Kasumi-1 (cell line): ENCODE data around the gene ADAM8.
"Not testable (repeated sequence)": the region's sequence is repeated elsewhere in the genome, so short reads cannot be mapped to it uniquely, and the experiment has no call there.

Source experiments
- DNase-seq, 2 experiments: peaks; one replicate each; lab custom pipeline; 2025; lab: John Stamatoyannopoulos, UW

The ADAM8 gene

DNA sequence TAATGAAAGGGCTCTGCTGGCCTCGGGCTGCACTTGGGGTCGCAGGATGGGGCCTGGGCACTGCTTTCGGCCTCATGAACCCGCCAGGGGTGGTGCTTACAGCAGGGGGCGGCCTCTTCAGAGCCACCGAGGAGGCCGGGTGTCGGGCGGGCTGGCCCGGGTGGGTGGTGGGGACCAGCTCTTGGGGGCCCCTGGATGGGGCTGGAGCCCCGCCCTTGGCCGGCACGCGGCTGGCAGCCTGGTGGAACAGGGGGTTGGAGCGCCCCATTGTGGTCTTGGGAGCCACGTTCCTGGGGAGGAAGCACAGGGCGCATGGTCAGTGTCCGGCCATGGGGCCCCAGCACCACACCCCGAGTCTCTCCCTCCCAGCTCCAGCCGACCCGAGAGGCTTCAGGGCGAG is 8.8 kb downstream of the ADAM8 start:
- no peak for DNase-seq

DNA sequence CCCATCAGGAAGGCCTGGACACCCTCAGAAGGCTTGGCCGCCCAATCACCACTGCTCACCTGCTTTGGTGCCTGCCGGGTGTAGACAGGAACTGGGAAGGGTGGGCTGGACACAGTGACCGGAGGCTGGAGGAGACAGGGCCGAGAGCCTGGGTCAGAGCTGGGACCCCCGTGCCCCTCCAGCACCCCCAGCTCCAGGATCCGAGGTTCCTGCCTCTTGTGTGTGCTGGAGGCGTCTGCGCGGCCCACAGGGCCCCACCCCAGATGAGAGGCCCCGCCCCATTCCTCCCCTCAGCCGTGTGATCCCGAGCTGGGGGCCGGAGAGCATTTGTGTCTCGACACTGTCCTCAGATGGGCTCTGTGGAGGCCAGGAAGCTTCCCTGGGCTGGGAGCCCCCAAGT is 9.4 kb downstream of the ADAM8 start:
- no peak for DNase-seq

DNA sequence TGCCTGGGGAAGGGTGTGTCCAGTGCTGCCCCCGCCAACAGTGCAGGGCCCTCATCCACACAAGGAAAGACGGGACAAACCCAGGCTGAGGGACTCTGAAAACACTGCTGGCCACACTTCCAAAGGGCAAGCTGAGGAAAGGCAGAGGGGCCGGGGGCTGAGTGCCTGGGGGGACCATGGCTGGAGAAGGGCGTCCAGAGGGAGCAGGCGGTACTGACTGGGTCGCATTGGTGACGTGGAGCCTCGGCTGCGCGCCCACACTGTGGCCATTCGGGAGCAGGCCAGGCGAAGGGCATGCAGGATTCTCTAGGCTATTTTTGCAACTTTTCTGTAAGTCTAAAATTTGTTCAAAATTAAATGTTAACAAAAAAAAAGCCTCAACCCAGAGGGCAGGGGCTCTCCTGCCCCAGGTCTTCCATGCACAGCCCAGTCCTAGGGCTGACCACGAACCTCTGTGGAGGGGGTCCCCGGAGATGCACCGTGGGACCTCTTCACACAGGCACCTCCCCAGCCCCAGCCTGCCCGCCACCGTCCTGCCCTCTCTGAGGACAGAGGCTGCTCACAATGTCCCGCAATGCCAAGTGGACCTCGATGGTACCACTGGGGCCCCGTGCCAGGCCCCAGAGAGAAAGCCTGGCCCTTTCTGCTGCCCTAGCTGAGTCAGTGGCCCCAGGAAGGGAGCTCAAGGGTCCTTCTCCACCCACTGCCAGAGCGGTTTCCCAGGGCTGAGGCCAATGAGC is 10.4 kb downstream of the ADAM8 start:
- no peak for DNase-seq

DNA sequence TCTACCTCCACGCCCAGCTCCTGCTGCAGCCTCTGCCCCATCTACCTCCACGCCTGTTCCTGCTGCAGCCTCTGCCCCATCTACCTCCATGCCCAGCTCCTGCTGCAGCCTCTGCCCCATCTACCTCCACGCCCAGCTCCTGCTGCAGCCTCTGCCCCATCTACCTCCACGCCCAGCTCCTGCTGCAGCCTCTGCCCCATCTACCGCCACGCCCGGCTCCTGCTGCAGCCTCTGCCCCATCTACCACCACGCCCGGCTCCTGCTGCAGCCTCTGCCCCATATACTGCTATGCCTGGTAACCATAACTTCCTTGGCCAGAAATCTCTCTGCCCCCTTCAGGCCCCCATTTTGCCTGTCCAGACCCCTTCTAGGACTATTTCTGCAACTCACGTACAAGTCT is 11.6 kb downstream of the ADAM8 start:
- DNase-seq, result not testable (repeated sequence)

DNA sequence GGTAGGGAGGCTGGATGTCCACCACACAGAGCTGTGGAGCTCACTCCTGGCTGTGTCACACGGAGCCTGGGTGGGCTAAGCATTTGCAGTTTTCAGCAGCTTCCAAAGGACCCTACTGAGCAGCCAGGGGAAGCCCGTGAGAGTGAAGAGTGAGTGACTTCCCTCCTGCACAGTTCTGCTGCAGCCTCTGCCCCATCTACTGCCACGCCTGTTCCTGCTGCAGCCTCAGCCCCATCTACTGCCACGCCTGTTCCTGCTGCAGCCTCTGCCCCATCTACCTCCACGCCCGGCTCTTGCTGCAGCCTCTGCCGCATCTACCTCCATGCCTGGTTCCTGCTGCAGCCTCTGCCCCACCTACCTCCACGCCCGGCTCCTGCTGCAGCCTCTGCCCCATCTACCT is 12.2 kb downstream of the ADAM8 start:
- no peak for DNase-seq

DNA sequence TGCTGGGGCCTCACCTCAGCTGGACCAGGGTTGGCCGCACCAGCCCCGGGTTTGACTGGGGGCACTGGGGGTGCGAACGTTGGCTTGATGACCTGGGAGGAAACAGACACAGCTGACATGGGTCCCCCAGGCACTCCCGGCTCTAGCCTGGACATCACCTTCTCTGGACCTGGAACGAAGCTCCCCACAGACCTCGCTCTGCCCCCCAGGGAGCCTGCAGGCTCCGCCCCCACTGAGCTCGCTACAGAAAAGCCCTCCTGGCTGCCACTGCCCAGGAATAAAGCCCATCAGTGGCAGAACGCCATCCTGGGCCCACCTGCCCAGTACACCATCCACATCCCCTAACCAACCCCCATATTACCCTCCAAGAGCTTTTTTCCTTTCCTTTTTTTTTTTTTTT is 13.0 kb downstream of the ADAM8 start:
- DNase-seq, result no peak

DNA sequence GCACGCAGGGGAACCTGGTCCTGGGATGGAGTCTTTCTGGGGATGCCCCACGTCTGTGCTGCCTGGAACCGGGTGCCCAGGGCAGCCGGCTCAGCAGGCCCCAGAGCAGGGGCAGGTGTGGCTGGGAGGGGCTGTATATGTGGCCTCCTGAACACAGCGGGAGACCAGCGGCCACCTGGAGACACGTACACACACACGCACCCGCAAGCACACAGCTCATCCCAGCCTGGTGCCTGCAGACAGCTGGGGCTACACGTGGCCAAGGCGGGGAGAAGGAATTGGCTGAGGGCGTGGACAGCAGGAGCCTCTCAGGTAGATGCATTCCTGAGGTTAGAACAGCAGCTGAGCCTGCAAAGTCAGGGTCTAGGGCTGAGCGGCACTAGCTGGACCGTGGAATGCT is 14.0 kb downstream of the ADAM8 start:
- no peak for DNase-seq

DNA sequence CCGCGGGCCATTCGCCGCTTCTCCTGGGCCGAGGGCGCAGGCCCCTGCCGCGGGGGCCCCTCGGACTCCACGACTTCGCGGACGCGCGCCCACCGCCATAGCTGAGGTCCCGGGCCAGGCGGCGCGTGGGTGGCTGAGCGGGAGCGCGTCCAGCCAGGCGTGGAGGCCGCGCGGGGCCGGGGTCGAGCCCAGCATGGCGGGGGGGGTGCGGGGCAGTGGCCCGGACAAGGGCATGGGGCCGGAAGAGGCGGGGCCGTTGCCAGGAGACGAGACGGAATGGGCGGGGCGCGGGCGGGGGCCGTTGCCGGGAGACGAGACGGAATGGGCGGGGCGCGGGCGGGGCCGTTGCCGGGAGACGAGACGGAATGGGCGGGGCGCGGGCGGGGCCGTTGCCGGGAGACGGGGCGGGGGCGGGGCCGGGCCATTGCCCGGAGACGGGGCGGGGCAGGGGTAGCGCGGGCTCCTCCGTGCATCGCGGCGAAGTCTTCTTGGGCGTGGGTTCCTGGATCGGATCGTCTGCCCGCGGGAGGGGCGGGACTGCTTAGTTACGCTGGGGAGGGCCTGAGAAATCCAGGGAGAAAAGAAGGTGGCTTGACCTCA is 14.8 kb downstream of the ADAM8 start:
- DNase-seq, result peak; percentile 43 to 62

DNA sequence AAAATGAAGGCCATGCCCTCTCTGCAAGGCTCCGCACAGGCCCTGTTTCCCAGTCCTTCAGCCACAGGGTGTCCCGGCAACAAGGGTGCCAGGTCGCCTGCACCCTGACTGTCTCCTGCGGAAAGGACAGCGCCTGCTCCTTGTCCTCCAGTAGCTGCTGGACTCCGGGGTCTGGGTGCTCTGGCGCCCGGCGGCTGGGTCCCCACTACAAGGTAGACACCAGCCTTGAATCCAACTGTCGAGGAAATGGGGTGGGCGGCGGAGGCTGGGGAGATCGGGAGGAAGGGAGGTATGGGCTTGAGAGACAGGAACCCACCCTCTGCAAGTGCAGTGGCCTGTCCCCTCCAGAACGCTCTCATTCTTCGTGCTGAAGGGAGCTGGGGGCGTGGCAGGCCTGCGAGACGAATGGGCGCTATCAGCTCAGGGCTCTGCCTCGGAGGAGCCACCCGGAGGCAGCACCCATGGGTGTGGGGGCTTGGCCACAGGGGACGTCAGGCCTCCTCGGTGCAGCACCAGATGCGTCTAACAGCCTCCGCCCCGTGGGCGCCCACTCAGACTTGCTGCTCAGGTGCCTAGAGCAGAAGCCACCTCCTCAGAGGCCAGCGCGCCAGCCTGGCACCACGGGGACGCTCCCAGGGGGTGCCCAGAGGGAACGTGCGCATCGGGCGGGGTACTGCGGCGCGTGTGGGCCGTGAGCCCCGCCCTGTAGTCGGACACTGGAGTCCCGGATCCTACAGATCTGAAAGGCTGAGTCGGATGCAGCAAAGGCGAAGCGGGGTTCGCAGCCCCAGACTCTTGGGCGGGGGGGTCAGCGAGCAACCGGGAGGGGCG is 15.6 kb downstream of the ADAM8 start:
- peak; percentile 24 to 47 for DNase-seq

DNA sequence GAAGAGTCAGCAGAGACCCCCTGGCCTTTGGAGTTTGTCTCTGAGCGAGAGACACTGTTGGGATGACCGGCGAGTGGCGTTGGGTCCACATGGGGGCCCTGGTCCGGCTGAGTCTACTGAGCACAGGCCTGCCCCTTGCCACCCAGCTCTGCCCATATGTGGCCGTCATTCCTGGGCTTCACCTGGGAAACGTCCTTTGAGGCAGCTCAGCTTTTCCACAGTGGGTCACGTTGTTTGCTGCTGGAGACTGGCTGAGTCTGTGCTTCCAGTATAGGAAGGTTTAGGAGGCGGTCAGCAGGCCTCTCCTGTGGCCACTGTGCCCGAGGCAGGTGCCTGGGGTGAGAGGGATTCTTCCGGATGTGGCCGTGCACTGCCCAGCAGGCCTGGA is 17.1 kb downstream of the ADAM8 start:
- no peak for DNase-seq

DNA sequence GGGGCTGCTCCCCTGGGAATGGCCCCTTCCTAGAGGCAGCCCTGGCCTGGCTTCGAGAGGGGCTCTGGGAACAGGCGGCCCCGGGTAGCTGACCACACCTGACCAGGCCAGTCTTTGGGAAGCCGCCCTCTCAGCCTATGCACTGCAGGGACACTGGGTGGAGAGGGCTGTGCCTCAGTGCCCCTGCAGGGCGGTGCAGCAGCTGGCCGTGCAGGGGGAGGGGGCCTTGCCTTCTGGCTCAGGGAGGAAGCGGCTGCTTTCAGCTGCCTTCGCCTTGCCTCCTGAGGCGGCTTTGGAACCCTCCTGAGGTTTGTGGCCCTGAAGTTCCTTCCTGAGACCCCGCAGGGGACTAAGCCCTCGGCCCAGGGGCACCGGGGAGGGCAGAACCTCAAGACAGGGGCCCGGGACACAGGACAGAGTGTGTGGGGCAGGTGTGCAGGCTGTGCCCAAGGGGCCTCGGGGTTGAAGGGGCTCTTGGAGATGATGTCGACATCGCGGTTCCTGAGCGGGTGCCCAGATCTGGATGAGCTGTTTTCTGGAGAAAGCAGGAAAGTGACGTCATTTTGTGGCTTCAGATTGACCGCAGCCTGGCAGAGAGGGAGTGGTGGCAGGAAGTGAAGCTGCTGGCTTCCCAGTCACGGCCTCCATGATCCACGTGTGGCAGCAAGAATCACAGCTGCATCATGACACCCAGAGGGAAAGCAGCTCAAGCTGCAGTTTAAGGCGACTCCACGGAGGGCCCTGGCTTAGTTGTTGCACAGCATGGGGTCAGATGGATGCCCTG is 17.7 kb downstream of the ADAM8 start:
- DNase-seq, result peak; percentile 98 to 99

DNA sequence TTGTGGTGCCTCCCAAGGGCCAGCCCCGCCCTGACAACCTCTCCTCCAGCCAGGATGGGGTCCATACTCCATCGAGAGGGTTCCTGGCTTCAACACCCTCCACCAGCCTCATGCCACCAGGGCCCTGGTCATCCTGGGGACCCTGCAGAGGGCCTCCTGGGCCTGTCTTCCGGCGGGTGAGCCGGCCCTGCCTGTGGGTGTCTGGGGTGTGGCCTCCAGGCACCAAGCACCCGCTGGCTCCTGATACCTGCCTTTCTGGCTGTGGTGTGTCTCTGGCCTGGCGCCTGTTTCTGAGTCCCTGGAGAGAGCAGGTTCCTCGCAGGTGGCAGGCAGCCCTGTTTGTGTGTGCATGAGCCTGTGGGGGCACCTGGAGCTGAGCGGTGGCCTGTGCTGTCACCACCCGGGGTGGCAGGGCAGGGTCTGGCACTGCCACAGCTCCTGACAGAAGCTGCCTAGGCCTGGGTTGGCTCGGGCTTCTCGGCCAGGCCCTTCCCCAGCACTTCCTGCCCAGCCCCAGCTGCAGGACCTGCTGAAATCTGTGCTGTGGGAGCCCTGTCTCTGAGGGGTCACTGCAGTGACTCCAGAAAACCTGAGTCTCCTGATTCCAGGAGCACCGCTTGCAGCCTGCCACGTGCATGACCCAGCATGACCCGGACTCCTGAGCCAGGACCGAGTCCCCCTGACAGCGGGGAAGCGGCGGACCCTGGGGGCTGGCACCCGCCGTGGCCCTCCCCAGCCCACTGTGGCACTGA is 18.4 kb downstream of the ADAM8 start:
- no peak for DNase-seq

DNA sequence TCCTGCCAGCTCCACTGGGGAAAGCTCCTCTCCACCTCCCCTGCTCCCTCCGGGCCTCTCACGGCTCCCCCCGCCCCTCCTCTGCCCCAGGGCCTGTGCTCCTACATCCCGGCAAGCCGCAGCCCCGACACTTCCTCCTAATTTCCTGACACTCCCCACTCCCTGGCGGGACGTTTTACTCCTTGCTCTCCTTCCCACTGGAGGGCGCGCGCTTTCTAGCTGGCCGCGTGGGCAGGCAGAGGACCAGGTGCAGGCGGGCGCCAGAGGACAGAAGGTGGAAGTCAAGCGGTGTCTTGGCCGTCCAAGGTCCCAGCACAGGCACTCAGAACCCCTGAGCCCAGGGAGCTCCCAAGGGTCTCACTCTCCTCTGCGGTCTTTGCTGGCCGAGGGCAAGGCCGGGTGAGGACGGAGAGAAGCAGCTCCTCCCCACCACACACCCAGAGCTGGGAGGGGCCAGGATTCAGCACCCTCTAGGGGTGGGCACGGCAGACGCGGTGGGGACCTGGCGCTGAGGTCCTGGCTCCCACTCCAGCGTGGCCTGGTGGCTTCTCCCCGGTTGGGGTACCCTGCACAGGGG is 19.1 kb downstream of the ADAM8 start:
- peak; percentile 87 to 90 for DNase-seq

DNA sequence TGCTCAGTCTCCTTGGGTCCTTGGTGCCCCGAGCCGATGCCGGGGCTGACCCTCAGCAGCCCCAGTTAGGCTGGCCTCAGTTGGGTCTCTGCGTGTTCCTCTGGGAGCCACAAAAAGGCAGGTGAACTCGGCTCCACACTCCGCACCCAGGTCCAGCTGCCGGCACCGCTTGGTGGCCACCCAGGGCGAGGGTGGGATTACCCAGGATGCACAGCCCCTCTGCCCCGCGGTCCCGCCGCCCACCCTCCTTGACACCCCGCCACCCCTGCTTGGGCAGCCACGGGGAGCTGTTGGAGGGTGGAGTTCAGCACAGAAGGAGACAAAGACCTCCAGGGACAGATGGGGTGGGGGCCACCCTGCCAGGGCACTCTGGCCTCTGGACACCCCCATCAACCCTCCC is 21.3 kb downstream of the ADAM8 start:
- DNase-seq, result no peak

DNA sequence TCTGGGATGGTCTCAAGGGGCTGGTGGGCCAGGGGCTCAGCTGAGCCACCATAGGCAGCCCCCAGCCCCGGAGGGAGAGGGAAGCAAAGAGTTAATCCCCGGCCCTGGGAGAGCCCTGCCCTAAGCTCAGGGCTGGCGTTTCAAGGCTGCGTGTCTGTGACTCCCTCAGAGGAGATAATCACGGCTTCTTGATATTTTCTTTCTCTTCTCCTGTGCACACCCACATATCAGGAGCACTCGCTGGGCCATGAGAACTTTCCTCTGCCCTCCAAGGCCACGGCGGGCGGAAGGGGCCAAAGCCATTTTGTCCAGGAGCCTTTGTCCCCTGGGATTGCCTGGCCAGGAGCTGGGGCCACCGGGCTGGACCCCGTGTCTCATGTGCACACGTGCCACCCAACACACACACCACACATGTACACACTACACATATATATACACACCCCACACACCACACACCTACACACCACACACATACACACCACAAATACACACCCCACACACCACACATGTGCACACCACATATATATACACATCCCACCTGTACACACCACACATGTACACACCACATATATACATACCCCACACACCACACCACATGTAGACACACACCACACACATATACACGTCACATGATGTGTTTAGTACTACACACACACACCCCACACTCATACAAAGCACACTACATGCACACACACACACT is 22.1 kb downstream of the ADAM8 start:
- DNase-seq, result no peak

DNA sequence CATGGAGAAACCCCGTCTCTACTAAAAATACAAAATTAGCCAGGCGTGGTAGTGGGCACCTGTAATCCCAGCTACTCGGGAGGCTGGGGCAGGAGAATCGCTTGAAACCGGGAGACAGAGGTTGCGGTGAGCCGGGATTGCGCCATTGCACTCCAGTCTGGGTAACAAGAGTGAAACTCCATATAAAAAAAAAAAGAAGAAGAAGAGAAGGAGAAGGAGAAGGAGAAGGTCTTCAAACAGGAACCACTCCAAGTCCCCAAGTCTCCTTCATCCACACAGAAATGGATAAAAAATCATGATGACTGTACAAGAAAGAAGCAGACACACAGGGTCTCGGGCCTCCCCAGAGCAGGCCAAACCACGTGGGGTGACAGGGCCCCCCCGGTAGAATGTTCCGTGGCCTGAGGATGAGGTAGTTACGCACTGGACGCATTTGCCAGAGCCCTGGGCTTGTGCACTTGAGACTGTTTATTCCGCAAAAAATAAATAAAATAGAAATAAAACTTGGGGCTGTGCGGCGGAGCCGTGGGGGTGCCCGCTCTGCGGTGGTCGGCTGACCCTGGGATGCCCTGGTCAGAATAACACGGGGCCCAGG is 23.2 kb downstream of the ADAM8 start:
- DNase-seq, result no peak

DNA sequence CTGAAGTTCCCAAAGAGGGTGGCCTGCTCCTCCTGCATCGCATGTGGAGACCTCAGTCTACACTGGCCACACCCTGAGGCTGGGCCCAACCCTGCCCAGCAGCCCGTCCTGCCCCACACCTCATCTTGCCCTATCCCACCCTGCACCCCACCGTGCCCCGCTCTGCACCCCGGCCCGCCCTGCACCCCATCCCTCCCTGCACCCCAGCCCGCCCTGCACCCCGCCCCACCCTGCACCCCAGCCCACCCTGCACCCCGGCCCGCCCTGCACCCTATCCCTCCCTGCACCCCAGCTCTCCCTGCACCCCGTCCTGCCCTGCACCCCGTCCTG is 24.5 kb downstream of the ADAM8 start:
- no peak for DNase-seq

DNA sequence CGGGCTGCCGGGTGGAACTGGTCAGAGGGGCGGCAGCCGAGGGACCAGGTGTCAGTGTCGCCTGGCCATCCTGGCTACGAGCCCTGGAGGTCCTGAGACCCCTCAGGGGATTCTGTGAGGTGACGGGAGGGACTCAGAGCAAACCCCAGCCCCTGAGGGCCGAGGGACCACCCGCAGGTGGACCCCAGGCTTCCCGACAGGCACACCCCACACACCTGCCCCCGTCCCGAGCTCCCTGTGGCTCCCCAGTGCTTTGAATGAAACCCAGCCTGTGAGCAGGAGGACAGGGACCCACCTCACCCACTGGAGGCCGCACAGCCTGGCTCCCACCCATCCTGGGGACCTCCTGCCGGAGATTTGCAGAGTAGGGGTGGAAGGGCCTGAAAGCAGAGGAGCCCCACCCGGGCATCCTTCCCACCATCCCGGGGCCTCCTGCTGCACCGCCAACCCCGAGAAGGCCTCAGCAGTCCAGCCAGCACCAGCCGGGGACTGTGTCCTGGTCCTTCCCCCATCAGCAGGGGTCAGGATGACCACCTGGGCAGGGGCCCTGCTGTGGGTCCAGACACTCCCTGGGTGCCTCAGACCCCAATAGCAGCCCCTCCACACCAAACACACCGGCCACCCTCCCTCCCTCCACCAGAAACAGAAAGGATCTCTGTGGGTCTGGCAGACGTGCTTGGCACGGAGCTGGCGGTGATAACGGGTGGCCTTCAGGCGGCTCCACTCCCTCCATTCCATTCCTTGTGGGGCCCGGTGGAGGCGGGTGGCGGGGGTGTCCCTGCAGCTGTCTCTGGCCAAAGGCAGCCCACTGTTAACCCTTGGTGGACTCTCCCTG is 25.1 kb downstream of the ADAM8 start:
- DNase-seq, result no peak

DNA sequence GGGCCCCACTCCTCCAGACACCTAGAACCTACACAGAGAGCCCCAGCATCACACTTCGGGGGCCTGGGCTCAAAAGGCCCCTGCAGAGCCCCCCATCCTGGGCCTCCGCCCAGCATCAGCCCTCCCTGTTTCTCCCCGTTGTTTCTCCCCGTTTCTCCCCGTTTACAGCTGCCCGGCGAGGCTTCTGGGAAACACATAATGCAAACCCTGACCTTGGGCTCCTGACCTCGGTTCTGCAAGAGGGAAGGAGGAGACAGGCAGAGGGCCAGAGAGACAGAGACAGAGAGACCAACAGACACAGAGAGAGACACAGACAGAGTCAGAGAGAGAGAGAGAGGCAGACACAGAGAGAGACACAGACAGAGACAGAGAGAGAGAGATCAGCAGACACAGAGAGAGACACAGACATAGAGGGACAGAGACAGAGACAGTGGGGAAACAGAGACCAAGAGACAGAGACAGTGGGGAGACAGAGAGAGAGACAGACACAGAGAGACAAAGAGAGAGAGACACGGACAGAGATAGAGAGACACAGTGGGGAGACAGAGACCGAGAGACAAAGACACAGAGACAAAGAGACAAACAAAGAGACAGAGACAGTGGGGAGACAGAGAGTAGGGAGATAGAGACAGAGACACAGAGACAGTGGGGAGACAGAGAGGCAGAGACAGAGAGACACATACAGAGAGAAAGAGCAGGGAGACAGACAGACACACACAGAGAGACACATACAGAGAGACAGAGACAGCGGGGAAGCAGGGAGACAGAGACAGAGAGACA is 26.5 kb downstream of the ADAM8 start:
- DNase-seq, result no peak
